Endothelial cell of umbilical vein (primary cell): Measurements from ENCODE around the gene OR13C5. TPM values are rescaled to one million over a fixed set of nuclear protein-coding genes. Genes with fewer than 3 reads are reported as not detected.
"Not testable (repeated sequence)": the region's sequence is repeated elsewhere in the genome, so short reads cannot be mapped to it uniquely, and the experiment has no call there.

ENCODE experiments used
- BruUV-seq: library from RNA; stranded (reverse); fragments of 400-500 nt; replicated peaks from 2 replicates; lab custom pipeline; 2021; lab: Mats Ljungman, UMichigan
- CTCF ChIA-PET: fragments of 300-600, 350-600 bp; sonication (Branson Sonifier 250); formaldehyde crosslinking; loops from one replicate; lab custom pipeline; 2021; ENCODE audit warnings: antibody characterized with exemption, inconsistent platforms; lab: Charles Lee
- POLR2A ChIA-PET: fragments of 300-600, 350-600 bp; sonication (Branson Sonifier 250); formaldehyde crosslinking; loops from one replicate; lab custom pipeline; 2021; ENCODE audit warnings: antibody characterized with exemption, inconsistent platforms; lab: Charles Lee
- DNase-seq: peaks from one replicate; pipeline ENCODE4 v3.0.0-alpha.2; 2011; ENCODE audit warnings: low read depth, low spot score
- FAIRE-seq: peaks from 2 replicates; lab custom pipeline; 2011; peaks lifted over from hg19 to GRCh38; lab: Jason Lieb, UNC
- H2AFZ ChIP-seq: 2 replicates; pipeline ENCODE4 v1.6.0; 2012; ENCODE audit warnings: low read depth, low read length, control low read depth, inconsistent platforms
- H3K27ac ChIP-seq: 2 replicates; pipeline ENCODE4 v1.5.1; 2011; ENCODE audit warnings: low read depth, mild to moderate bottlenecking, control low read depth, low read length, moderate library complexity; ENCODE audit not compliant: insufficient read depth
- H3K27me3 ChIP-seq, 2 experiments: 2 replicates each; pipeline versions ENCODE4 v1.6.0 to v1.6.1; 2011; ENCODE audit warnings: low read length in 2 of 2, mixed read lengths in 1 of 2; ENCODE audit not compliant: control insufficient read depth in 2 of 2, insufficient read depth in 2 of 2
- H3K36me3 ChIP-seq, 2 experiments: 2 replicates in 1 of 2; 3 replicates in 1 of 2; pipeline ENCODE4 v1.5.1; 2011; ENCODE audit warnings: low read length in 2 of 2, mild to moderate bottlenecking in 1 of 2, moderate library complexity in 1 of 2; ENCODE audit not compliant: control insufficient read depth in 2 of 2, insufficient read depth in 2 of 2; ENCODE audit errors: extremely low read depth in 1 of 2
- H3K4me1 ChIP-seq: 3 replicates; pipeline ENCODE4 v1.5.1; 2011; ENCODE audit warnings: mild to moderate bottlenecking, low read length; ENCODE audit not compliant: control insufficient read depth, insufficient read depth; ENCODE audit errors: extremely low read depth
- H3K4me2 ChIP-seq: 2 replicates; pipeline ENCODE4 v1.6.1; 2011; ENCODE audit warnings: low read length, control low read depth, mixed read lengths; ENCODE audit not compliant: insufficient read depth
- H3K4me3 ChIP-seq, 3 experiments: fragments of 200-600 bp in 1 of 3; sonication (generic), shearing (Covaris generic) in 1 of 3; replicated peaks in 1 of 3; 2 replicates each; pipeline ENCODE4 v1.5.1; 2011 to 2016; ENCODE audit warnings: control low read depth in 3 of 3, low read length in 3 of 3, mild to moderate bottlenecking in 2 of 3, inconsistent platforms in 1 of 3, low read depth in 1 of 3, moderate library complexity in 1 of 3; ENCODE audit not compliant: insufficient read depth in 1 of 3
- H3K79me2 ChIP-seq: 2 replicates; pipeline ENCODE4 v1.6.0; 2012; ENCODE audit warnings: low read length, inconsistent platforms; ENCODE audit not compliant: control insufficient read depth, insufficient read depth
- H3K9ac ChIP-seq: replicated peaks from 2 replicates; pipeline ENCODE3; 2011; ENCODE audit warnings: low read length, control low read depth; ENCODE audit not compliant: insufficient read depth; ENCODE audit errors: extremely low read depth
- H3K9me1 ChIP-seq: replicated peaks from 3 replicates; pipeline ENCODE4 v1.6.0; 2011; ENCODE audit warnings: mild to moderate bottlenecking, low read length; ENCODE audit not compliant: control insufficient read depth, insufficient read depth; ENCODE audit errors: extremely low read depth
- H3K9me3 ChIP-seq: replicated peaks from 2 replicates; pipeline ENCODE4 v1.5.1; 2012; ENCODE audit warnings: low read length, inconsistent platforms; ENCODE audit not compliant: control insufficient read depth, insufficient read depth
- H4K20me1 ChIP-seq: replicated peaks from 2 replicates; pipeline ENCODE3; 2011; ENCODE audit warnings: mild to moderate bottlenecking, low read length; ENCODE audit not compliant: control insufficient read depth, insufficient read depth; ENCODE audit errors: extremely low read depth
- CTCF ChIP-seq, 2 donors: IDR thresholded peaks; 1 replicate in 1 of 2; 2 replicates in 1 of 2; pipeline ENCODE4 v1.5.1; 2011; ENCODE audit warnings: low read length in 2 of 2, mild to moderate bottlenecking in 2 of 2, moderate library complexity in 2 of 2, control low read depth in 1 of 2, inconsistent platforms in 1 of 2, low read depth in 1 of 2; ENCODE audit not compliant: insufficient read depth in 1 of 2; ENCODE audit errors: extremely low read depth in 1 of 2
- EZH2 ChIP-seq: IDR thresholded peaks from 2 replicates; pipeline ENCODE4 v1.6.1; 2012; ENCODE audit warnings: borderline replicate concordance, low read depth, mild to moderate bottlenecking, moderate library complexity, low read length, inconsistent platforms; ENCODE audit not compliant: severe bottlenecking
- FOS ChIP-seq: IDR thresholded peaks from 2 replicates; pipeline ENCODE4 v1.6.1; 2011; ENCODE audit warnings: mild to moderate bottlenecking, low read length, moderate library complexity, borderline replicate concordance; ENCODE audit not compliant: insufficient read depth
- GATA2 ChIP-seq: IDR thresholded peaks from 2 replicates; pipeline ENCODE4 v1.7.0; 2011; ENCODE audit warnings: low read depth, mild to moderate bottlenecking, moderate library complexity, mixed read lengths, low read length; ENCODE audit not compliant: insufficient read length, insufficient read depth
- JUN ChIP-seq: IDR thresholded peaks from 2 replicates; pipeline ENCODE4 v1.6.1; 2011; ENCODE audit warnings: borderline replicate concordance, low read depth; ENCODE audit not compliant: insufficient read length, insufficient read depth
- MYC ChIP-seq: IDR thresholded peaks from one replicate; pipeline ENCODE4 v1.6.1; 2011; ENCODE audit warnings: mild to moderate bottlenecking, low read depth, low read length
- POLR2A ChIP-seq: IDR thresholded peaks from 2 replicates; pipeline ENCODE4 v1.6.1; 2012; ENCODE audit warnings: low read depth, mild to moderate bottlenecking, control low read depth, low read length
- POLR2AphosphoS5 ChIP-seq: IDR thresholded peaks from 2 replicates; pipeline ENCODE4 v1.6.1; 2012; ENCODE audit warnings: low read depth, mild to moderate bottlenecking, control low read depth, low read length, moderate library complexity; ENCODE audit not compliant: insufficient read depth
- dilution Hi-C: fragments of 300-500 bp; cut with MboI; formaldehyde crosslinking; loops from one replicate; pipeline ENCODE4 v1.15.0; 2019; ENCODE audit warnings: low sequenced_read_pairs; ENCODE audit not compliant: extremely low pct_ligation_motif_present
- intact Hi-C: fragments of 100-400 bp; cut with micrococcal nuclease; formaldehyde crosslinking; loops from one replicate; pipeline ENCODE4 v1.10.0; 2022
- polyA plus RNA-seq, 4 experiments: library from polyadenylated mRNA; depleted of rRNA in 3 of 4; stranded (reverse) in 3 of 4; unstranded in 1 of 4; fragments of >200 nt; gene quantifications; 2 replicates each; pipeline versions ENCODE4 v1.2.1 to v1.2.3, GENCODE V29; 2011 to 2012; ENCODE audit warnings: missing spikeins in 1 of 4
- total RNA-seq: library from RNA; stranded (reverse); gene quantifications from 2 replicates; pipeline ENCODE4 v1.2.3, GENCODE V29; 2021
- TF ChIP-seq, protein P1 (sequence below): IDR thresholded peaks from 2 replicates; pipeline ENCODE4 v1.6.1; 2011; ENCODE audit not compliant: insufficient read depth, insufficient read length

The OR13C5 gene
- total and polyA plus RNA-seq, 2 donors (not counting 3 experiments of a cell fraction or from before 2014, with no cell fraction given) = not detected

- TF ChIP-seq POLR2AphosphoS5 (no peak), GATA2 (no peak), POLR2A (no peak), JUN (no peak), FOS (no peak), EZH2 (no peak), CTCF (IDR thresholded peaks at IDR 0.05; ENCODE audit: extremely low read depth in 1 of 2, insufficient read depth in 1 of 2, low read depth in 1 of 2, low read length in 2 of 2) (no peak), MYC (no peak)
- TF ChIP-seq, protein P1, sequence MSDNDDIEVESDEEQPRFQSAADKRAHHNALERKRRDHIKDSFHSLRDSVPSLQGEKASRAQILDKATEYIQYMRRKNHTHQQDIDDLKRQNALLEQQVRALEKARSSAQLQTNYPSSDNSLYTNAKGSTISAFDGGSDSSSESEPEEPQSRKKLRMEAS = no peak
- no peak for DNase-seq
- intact Hi-C loops = no loop called here
Measured at GRCh38 chr9:104633976-104634520, 34.8 kb upstream of the OR13C5 start.

DNA sequence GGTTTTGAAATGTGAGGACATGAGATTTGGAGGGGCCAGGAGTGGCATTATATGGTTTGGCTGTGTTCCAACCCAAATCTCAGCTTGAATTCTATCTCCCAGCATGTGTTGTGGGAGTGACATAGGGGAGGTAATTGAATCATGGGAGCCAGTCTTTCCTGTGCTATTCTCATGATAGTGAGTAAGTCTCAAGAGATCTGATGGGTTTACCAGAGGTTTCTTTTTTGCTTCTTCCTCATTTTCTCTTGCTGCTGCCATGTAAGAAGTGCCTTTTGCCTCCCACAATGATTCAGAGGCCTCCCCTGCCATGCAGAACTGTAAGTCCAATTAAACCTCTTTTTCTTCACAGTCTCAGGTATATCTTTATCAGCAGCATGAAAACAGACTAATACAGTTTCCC, 26.8 kb upstream of the OR13C5 start:
- H2AFZ ChIP-seq, H3K9ac ChIP-seq, H3K4me1 ChIP-seq, BruUV-seq, H3K9me1 ChIP-seq, H3K9me3 ChIP-seq, H3K36me3 ChIP-seq, H4K20me1 ChIP-seq, H3K27me3 ChIP-seq, DNase-seq, H3K79me2 ChIP-seq, H3K4me3 ChIP-seq, CTCF ChIA-PET, H3K4me2 ChIP-seq, dilution Hi-C loops, intact Hi-C loops, FAIRE-seq, POLR2A ChIA-PET, H3K27ac ChIP-seq: not testable (repeated sequence)

More at GRCh38 chr9:104633976-104634520, 34.8 kb upstream of the OR13C5 start:
- H2AFZ ChIP-seq = no peak overlapping the region
- no peak overlapping the region for H3K9ac ChIP-seq
- H3K9me3 ChIP-seq = peaks cover 6% of the 10 kb centered on the region
- H3K9me1 ChIP-seq = no peaks in the 10 kb centered on the region
- dilution Hi-C loops = no loop called here
- FAIRE-seq = no peak
- no peaks in the 10 kb centered on the region for H3K79me2 ChIP-seq
- CTCF ChIA-PET = no interaction called here
- H3K4me3 ChIP-seq = no peak overlapping the region
- H3K27ac ChIP-seq = no peak overlapping the region
- BruUV-seq = no TSS peak
- H3K27me3 ChIP-seq = no peaks in the 10 kb centered on the region
- no peaks in the 10 kb centered on the region for H4K20me1 ChIP-seq
- POLR2A ChIA-PET = no interaction called here
- no peak overlapping the region for H3K4me2 ChIP-seq
- H3K4me1 ChIP-seq = no peaks in the 10 kb centered on the region
- H3K36me3 ChIP-seq = no peaks in the 10 kb centered on the region
